Measurements from ENCODE around the gene MAD1L1.

DNA sequence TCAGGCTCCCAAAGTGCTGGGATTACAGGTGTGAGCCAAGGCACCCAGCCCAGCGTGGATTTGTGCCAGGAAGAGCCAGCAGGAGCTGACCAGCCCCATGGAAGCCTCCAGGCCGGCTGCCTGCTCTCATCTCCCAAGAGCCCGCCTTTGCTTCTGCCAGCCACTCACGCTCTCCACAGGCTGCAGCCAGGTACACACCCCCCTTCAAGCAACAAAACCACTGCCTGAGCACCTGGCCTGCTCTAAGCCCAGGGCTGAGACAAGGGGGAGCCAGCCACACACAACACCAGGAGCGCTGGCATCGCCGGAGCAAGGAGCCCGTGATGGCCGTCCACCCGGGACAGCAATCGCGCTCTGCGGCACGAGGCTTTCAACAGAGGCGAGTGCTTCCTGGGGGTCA is 34.5 kb downstream of the MAD1L1 start:
- TF ChIP-seq, protein P1, sequence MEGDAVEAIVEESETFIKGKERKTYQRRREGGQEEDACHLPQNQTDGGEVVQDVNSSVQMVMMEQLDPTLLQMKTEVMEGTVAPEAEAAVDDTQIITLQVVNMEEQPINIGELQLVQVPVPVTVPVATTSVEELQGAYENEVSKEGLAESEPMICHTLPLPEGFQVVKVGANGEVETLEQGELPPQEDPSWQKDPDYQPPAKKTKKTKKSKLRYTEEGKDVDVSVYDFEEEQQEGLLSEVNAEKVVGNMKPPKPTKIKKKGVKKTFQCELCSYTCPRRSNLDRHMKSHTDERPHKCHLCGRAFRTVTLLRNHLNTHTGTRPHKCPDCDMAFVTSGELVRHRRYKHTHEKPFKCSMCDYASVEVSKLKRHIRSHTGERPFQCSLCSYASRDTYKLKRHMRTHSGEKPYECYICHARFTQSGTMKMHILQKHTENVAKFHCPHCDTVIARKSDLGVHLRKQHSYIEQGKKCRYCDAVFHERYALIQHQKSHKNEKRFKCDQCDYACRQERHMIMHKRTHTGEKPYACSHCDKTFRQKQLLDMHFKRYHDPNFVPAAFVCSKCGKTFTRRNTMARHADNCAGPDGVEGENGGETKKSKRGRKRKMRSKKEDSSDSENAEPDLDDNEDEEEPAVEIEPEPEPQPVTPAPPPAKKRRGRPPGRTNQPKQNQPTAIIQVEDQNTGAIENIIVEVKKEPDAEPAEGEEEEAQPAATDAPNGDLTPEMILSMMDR (conservative IDR thresholded peaks at IDR 0.05 in 1 of 2, IDR thresholded peaks at IDR 0.05 in 1 of 2; ENCODE audit: low read depth in 1 of 2, low read length in 2 of 2), result no peak
- no peak for TF ChIP-seq EZH2 (IDR thresholded peaks at IDR 0.05; ENCODE audit: low read length, missing control alignments)

All from fibroblast of lung (primary cell).